G401.6 (cell line): Measurements from ENCODE around the gene TMEM74B.
"Not testable (repeated sequence)": the region's sequence is repeated elsewhere in the genome, so short reads cannot be mapped to it uniquely, and the experiment has no call there.

Experiments
- FAIRE-seq: peaks from 2 replicates; lab custom pipeline; 2012; peaks lifted over from hg19 to GRCh38; lab: Jason Lieb, UNC

The TMEM74B gene

DNA sequence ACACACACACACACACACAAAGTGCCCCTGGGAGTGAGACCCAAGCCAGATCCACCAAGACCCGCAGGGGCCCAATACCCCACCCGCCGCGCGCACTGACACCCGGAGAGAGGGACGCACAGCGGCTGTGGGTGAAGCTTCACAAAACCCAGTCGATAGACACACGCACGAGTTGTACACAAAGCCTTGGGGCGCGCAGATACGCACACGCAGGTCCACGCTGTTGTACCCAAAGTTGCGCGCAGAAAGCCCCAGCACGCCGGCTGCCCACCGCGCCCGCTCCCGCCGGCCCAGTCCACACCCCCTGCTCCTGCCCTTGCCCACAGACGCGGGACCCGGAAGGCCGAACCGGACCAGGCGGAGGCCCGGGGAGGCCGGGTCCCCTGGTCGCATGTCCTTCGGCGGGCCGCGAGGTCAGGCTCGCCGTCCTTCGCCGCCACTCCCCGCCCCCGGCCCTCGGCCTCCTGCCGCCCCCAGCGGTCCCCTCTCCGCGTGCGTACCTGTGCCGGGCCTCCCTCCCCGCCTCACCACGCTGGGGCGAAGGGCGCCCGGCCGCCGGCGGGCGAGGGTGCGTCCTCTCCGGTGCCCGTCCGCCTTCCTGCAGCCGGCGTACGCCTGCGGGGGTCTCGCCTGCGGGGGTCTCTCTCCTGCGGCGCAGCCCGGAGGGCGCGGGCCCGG lies at the start of gene TMEM74B:
TSS of gene TMEM74B (minus strand) at position 344 of the 678 bp plus-strand sequence. CDS start 1,180 bp downstream, outside the sequence.
- FAIRE-seq: no peak

DNA sequence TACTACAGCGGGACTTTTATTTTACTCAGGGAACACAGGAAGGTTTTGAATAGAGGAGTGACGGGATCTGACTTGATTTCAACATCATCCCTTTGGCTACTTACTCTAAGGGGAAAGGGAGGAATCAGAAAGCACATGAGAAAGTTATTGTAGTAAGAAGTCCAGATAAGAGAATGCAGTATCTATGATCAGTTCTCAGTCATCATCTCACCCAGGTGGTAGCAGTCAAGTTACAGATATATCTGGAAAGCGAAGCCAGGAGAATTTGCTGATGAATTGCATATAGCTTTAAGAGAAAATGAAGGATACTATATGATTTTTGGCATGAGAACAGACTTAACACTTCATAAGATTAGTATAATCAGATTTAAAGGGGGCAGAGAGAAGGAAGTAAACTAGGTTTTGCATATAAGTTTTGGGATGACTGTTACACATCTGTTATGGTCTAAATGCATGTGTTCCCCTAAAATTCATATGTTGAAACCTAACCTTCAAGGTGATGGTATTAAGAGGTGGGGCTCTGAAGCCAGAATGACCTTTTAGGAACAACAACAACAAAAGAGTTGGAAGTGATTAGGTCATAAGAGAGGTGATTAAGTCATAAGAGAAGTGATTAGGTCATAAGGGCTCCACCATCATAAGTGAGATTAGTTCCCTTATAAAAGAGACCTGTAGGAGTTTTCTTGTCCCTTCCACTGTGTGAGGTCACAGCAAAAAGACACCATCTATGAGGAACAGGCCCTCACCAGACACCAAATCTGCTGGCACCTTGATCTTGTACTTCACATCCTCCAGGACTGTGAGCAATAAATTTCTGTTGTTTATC lies 47.7 kb upstream of the TMEM74B start:
- FAIRE-seq: no peak

DNA sequence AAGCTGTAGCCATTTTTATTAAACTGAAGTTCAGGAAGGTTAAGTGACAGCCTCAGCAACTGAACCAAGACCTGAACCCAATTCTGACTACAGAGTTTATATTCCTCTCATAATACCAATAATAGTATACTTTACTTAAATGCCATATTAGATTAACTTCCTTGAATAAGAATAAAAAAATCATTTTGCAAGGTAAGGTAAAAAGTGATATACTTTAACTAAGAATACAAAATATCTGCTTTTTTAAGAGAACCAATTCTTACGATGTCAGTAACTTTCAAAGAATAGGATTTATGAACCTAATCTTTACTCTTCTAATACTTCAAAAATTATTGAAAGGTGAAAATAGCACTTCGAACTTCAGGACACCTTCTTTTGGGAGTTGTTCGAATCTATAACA lies 44.8 kb upstream of the TMEM74B start:
- FAIRE-seq: no peak

DNA sequence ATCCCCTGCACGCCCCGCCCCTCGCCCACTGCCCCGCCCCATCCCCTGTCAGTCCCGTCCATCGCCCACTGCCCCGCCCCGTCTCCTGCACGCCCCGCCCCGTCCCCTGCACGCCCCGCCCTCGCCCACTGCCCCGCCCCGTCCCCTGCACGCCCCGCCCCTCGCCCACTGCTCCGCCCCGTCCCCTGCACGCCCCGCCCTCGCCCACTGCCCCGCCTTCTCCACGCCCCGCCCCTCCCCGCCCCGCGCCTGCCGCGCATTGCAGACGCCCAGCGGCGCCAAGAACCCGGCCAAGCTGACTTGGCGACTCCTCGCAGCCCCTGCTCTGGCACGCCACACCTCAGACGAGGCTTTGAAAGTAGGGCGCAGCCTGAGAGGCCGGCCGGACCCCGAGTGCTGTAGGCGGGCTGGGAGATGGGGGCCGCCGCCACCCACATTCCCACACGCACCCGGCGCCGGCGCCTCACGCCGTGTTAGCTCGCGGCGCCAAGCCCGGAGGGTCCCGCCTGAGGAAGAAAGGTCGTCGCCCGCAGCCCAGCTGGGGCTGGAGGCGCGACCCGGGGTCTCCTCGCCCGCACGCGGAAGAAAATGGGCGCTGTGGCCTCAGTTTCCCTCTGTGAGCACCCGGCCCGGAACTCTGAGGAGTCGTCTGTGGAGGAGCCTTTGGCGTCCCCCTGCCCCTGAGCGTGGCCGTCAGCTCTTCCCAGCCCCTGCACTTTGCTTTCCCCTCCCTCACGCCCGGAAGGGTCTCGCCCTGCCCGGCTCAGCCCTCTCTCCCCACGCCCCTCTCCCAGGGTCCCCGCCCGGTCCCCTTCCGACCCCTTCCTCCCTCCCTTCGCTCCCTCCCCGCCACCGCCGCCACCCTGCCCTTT lies 41.2 kb upstream of the TMEM74B start, which contains the start of gene RAD21L1:
TSS of gene RAD21L1 (plus strand) at position 262 of the 872 bp plus-strand sequence. CDS start 2,410 bp downstream, outside the sequence.
- FAIRE-seq: no peak

DNA sequence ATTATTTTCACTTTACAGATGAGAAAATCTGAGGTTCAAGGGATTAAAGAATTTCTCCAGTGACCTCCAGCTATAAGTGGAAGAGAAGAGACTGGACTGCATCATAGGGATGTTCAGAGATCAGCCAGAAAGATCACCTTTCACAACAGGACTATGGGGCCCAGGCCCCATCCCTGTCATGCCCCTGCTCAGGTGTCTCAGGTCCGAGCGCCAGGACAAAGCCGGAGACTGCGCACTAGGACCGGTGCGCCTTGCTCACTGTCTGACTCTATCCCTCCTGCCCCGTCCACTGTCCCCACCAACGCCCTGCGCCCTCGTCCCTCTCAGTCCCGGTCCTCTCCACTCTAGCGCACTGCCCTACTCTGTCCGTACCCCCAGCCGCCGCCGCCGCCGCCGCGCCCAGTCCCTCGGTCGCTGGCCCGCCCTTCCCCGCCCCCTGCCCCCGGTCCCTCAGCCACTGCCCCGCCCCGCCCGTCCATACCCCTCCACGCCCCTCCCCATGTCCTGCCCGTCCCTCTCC lies 40.5 kb upstream of the TMEM74B start:
- no peak for FAIRE-seq

DNA sequence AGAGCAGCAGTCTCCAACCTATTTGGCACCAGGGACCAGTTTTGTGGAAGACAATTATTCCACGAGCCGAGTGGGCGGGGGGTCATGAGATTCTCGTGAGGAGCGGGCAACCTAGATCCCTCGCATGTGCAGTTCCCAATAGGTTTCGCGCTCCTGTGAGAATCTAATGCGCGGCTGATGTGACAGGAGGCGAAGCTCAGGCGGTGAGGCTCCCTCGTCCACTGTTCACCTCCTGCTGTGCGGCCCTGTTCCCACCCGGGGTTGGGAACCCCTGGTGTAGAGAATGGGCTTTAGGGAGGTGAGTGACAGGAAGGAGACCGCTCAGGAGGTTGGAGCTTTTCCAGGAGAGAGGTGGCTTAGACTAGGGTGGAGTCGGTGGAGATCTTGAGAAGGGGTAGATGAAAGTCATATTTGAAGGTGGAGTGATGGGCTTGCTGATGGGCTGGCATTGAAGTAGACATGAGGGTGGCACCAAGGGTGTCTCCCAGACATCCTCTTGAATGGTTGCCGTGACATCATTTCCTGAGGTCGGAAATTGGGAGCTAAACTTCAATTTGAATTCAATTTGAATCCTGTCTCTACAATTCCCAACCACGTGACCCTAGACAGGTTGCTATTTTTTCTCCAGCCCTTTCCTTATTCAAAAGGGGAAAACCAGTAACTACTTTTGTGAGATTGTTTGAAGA lies 39.6 kb upstream of the TMEM74B start:
- FAIRE-seq: no peak

DNA sequence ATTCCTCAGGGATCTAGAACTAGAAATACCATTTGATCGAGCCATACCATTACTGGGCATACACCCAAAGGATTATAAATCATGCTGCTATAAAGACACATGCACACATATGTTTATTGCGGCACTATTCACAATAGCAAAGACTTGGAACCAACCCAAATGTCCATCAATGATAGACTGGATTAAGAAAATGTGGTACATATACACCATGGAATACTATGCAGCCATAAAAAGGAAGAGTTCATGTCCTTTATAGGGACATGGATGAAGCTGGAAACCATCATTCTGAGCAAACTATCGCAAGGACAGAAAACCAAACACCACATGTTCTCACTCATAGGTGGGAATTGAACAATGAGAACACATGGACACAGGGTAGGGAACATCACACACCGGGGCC lies 38.0 kb upstream of the TMEM74B start:
- not testable (repeated sequence) for FAIRE-seq

DNA sequence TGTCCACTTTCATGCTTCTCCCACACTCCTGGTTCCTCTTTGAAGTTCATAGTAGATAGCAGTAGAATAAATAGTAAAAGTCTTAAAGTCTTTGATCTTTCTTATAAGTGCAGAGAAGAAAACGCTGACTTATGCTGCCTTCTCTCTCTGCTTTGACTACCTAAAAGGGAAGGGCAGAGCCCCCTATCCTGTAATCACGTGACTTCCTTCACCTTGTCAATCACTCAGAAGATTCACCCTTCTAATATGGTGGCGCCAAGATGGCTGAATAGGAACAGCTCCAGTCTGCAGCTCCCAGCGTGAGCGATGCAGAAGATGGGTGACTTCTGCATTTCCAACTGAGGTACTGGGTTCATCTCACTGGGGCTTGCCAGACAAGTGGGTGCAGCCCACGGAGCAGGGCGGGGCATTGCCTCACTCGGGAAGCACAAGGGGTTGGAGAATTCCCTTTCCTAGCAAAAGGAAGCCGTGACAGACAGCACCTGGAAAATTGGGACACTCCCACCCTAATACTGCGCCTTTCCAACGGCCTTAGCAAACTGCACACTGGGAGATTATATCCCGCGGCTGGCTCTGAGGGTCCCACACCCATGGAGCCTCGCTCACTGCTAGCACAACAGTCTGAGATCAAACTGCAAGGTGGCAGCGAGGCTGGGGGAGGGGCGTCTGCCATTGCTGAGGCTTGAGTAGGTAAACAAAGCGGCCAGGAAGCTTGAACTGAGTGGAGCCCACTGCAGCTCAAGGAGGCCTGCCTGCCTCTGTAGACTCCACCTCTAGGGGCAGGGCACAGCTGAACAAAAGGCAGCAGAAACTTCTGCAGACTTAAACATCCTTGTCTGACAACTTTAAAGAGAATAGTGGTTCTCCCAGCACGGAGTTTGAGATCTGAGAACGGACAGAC lies 32.0 kb upstream of the TMEM74B start:
- not testable (repeated sequence) for FAIRE-seq

DNA sequence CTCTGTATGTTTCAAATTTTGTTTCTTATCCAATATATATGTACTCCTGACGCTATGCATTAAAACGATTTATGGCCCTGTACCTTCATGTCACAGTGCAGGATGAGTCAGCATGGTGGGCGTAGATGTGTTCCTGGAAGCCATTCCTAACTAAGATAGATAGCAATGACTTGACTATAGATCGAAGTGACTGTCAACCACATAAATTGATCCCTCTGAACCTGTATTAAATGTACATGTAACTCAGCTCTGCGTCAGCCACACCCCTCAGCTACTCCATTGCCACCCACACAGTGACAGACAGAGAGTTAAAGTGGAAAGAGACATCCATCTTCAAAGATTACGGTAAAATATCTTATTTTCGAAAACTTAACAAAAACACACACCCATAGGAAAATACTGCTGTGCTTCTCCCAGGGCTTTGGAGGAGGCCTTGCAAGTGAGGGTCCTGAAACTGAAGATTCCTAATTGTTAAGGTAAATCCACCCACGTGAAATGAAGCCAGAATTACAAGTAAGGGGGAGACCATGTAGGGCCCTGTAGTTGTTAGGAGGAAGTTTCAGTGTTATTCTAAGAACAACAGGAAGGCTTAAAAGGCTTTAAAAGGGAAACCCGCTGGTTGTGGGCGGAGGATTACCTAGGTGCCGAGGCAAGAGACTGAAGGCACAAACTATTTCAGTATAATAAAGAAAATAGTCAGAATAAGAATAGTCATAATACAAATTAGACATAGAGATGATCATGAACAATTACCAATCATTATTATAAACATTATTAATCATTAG lies 30.8 kb upstream of the TMEM74B start:
- FAIRE-seq: no peak

DNA sequence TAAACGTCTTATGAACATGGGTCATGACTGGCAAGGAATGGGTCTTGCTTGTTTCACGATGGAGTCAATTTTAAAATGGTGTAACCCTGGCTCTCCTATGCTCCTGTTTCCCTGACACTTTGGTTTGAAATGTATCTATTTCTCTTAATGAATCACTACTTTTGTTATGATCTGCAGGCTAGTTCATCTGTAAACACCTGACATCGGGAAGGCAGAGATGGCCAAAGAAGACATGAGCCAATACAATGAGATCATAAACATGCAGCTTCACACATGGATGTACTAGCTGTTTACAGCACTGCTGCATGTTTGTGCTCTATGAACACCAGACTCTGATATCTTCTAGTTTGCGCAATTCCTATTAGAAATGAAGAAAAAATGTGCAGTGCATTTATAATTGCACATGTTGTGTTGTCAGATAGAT lies 30.1 kb upstream of the TMEM74B start:
- no peak for FAIRE-seq

DNA sequence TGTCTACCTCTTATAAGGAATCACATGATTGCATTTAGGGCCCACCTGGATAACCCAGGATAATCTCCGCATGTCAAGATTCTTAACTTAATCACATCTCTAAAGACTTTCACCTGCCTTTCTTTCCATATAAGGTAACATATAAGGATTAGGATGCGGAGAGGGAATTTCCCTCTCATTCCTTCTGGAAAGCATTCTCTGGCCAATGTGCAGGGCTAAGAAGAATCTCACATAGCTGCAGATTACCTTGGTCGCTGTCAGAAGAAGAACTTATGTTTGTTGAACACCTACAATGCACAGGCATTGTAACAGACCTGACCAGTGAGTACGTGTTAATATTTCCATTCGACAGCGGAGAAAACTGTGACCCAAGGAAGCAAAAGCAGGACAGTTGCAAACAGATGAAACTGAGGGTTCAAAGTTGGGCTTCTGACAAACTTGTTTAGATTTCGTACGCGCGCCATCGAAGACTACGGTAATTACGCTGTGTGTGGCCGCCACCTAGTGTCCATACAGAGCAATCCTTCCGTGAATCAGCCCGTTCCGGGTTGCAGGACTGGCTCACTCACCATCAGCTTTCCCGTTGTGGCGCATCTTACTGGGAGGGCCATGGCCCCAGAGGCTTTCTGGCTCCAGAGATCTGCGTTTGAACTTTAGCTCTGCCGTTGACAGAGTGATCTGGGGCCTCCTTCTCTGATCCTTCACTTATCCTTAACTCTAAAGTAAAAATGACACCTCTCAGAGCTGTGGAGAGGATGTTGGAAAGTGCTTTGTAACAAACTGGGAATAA lies 28.0 kb upstream of the TMEM74B start:
- no peak for FAIRE-seq

DNA sequence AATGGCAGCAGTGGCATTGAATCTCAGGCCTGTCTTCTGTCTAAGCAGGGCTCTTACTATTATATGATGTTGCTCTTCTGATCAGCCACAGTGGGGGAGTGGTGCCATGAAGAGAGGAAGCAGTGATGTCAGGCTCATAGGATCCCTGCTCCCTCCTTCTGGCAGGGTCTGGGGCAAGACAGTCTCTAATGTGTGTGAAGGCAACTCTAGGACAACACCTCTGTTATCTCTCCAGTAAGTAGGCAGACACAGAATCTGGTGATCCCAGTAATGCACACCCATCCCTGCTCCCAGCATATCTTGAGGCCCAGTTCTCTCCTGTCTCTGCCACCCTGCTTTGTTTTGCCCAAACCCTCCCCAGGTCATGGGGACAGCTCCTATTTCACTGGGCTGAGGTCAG lies 27.2 kb upstream of the TMEM74B start:
- no peak for FAIRE-seq

DNA sequence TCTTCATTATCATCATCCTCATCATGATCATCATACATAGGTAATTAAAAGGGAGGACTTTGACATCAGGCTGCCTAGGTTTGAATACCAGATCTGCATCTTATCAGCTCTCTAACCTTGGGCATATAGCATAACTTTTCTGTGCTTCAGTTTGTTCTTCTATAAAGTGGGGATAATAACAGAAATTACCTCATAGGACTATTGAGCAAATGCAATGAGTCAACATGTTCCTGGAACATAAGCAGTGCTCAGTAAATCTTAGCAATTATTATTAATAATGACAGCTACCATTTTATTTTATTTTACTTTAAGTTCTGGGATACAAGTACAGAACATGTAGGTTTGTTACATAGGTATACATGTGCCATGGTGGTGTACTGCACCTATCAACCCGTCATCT lies 25.7 kb upstream of the TMEM74B start:
- no peak for FAIRE-seq

DNA sequence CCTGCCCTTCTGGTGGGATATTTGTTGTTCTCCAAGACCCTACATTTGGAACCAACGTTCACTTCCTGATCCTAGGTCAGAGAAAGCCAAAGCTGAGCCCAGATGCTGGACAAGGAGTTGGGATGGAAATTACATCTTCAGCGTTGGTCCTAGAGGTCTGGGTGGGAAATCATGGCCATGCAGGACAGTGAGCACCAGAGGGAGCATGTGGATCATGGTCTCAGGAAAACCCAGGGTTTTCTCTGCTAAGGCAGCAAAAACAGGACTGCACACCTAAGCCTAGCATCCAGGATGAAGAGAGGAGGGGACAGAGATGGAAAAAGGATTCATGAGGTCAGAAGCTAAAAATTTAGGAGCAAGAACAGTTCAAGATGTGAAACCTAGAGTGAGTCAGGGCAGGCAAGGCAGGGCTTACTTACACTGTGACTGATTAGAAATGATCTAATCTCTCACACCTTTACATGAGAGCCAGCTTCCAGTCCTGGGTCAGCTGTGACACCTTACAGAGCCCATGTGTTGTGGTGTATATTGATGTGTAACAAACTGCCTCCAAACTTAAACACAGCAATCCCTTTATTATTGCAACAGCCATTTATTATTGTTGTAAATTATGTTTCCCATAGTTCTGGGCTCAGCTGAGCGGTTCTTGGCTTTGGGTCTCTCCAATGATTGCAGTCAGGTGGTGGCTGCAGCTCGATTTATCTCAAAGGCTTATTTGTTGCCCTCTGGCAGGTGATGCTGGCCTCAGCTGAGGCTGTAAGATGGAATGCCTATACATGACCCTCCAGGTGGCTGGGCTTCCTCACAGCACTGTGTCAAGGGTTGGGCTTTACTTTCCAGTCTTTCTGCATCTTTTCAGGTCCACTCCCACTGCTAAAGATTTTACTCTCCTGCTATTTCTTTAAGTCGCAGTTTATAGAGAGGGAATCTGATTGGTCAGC lies 24.9 kb upstream of the TMEM74B start:
- no peak for FAIRE-seq

DNA sequence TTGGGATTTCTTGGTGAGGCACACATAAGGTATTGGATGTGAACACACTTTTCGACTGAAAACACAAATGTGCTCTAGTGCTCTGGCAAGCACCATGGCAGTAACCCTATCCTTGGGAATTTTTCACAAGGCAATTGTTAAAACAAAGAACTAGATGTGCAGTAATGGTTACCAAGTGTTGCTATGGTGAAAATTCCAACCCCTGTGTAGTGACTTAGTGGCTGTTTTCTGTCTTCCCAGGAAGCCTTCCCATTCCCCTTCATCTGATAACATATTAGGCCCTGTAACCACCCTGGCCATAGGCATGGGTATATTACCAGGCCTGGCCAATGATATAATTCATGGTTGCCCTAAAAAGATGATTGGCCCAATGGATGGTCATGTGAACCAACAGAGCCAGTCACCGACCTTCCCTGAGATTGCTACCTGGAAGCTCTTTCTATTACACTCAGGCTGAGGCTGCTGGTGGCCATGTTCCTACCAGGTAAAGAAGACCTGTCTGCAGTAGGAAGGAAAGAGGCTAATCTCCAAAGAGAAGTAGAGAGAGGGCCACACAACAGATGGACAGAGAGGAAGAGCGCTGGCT lies 22.6 kb upstream of the TMEM74B start:
- no peak for FAIRE-seq

DNA sequence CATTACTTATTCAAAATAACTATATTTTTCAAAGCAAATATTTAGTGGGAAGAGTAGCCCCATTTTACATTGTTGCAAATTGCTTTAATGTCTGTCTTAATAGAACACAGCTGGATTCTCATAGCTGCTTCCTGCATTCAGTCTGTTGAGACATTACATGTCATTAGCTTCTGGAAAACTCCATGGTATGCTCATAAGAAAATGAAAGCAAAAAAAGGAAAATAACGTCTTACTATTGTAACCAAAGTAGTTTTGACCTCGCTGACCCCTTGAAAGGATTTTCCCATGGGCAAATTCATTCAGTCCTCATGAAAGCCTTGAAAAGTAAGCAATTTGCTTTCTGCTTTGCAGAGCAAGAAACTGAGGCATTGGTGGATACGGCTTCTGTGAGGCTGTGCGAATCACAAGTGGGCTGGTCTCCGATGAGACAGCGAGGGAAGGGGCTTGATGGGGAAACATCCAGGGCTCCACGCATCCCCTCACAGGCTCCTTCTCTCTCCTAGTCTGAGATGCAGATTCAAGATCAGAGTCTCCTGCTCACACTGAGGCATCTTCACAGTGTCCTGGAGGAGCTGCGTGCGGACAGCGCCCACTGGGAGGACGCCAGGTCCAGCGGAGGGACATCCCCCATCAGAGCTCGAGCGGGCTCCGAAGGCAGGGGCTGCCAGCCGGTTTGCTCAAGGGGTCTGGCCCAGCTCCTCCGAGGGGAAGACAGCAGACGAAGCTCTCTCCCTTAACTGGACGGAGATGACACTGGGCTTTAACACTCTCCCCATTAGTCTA lies 21.8 kb upstream of the TMEM74B start:
- no peak for FAIRE-seq

DNA sequence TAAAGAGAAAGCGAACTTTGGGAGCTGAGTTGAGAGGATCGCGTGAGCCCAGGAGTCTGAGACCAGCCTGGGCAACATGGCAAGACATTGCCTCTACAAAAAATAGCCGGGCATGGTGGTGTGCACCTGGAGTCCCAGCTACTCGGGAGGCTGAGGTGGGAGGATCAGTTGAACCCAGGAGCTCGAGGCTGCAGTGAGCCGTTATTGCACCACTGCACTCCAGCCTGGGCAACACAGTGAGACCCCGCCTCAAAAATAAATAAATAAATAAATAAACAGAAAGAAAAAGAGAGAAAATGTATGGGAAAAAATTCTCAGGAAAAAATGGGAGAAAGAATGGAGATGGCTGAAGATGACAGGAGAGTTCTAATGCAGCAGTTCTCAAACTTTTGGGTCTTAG lies 21.0 kb upstream of the TMEM74B start:
- FAIRE-seq: no peak
